ENCODE results near the gene RIMS1.

Gene RIMS1

GRCh38 chr6:72421387-72421786 is 535.0 kb downstream of the RIMS1 start:
- DNase-seq: no peak

GRCh38 chr6:72422171-72422570 is 535.8 kb downstream of the RIMS1 start:
- no peak for DNase-seq

GRCh38 chr6:72424476-72424875 is 538.1 kb downstream of the RIMS1 start:
- DNase-seq: no peak

GRCh38 chr6:72425003-72425681 is 538.8 kb downstream of the RIMS1 start:
- DNase-seq: no peak

- DNase-seq: no peak
Observed at GRCh38 chr6:72440611-72441010, 554.3 kb downstream of the RIMS1 start.

- no peak for DNase-seq
Observed at GRCh38 chr6:72446430-72446829, 560.1 kb downstream of the RIMS1 start.
